NOMO-1 treated with dmso at 0.1 percent for 144 hours (cell line): ENCODE results near the gene SRRM1.
"Not testable (repeated sequence)": the region's sequence is repeated elsewhere in the genome, so short reads cannot be mapped to it uniquely, and the experiment has no call there.

Experiments
- DNase-seq: peaks from one replicate; lab custom pipeline; 2025; ENCODE audit not compliant: unreplicated experiment; lab: John Stamatoyannopoulos, UW

Gene SRRM1

GRCh38 chr1:24641646-24642151 is 1.4 kb upstream of the SRRM1 start:
- DNase-seq = peak; percentile 37

DNA sequence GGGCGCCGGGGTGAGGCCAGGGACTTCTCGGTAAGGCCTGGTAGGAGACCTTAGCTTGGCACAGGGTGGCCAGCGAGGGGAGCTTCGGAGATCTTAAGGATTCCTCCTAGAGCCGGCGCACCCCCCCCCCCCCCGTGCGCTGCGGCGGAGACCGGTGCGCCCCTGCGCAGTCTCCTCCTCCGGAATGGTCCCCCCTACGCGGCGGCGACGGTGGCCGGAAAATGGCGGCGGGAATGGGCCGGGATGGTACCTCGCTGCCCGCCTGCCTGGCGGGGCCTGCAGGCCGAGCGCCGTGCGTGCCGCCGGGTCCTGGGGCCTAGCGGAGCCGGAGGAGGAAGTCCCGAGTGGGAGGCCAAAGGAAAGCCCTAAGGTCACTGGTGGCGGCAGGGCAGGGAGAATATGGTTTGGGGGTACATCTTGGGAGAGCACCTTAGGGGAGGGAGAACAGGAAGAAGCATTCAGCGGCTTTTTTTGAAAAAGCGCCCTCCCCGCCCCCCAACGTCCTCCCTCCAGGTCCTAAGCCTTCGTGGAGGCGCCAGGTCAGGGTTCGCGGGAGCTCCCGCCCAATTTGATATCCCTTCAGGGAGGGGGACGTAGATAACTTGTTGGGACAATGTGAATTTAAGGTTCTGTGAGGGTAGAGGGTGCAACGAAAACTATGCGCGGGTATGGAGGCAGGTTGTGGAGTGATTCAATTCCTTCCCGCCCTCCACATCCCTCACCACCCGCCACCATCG is 429 bp downstream of the SRRM1 start:
- DNase-seq = peak; percentile 32

DNA sequence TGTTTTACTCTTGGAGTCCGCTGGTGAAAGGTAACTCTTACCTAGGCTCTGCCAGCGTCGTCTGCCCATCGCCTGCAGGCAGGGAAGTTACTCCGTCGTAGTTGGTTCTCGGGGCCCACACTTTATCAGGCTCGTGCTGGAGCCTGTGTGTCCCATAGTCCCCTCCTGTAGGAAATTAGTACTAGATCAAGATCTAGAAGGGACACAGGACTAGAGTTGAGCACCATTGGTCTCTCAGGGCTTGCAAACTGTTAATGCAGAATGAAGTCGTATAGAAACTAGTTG is 940 bp downstream of the SRRM1 start:
- DNase-seq = peak; percentile 1

DNA sequence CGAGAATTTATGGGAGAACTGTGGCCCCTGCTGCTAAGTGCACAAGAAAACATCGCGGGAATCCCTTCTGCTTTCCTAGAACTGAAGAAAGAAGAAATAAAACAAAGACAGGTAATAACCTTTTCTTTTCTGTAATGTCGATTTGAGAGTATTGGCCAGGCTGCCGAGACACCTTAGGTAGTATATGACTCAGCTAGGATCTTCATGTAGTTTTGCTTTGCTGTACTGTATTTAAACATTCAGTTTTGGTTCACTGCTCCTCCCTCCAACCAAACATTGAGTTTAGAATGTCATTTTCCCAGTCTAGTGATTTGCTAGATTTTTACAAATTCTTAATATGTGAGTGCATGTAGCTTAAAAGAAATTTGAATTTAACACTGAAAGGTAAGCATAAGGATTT is 5.8 kb downstream of the SRRM1 start:
- DNase-seq = no peak

GRCh38 chr1:24652382-24652781 is 9.3 kb downstream of the SRRM1 start:
- DNase-seq = no peak

- no peak for DNase-seq
Observed at GRCh38 chr1:24654010-24654409, 10.9 kb downstream of the SRRM1 start.

DNA sequence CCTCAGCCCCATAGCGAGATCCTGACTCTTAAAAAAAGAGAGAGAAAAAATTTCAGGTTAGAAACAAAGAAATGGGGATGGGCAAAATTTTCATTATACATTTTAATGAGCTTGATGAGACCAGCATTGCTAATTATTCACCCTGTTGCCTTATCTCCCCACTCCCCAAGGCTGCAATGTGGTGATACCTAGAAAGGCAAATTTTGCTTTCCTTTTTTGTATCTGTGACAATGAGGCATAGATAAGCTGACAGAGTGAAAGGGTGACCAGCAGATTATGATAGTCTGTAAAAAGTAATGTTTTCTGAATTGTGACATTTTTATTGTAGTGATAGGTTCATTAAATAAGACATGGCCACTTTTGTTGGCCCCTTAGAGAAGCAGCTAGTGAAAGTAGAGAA is 12.9 kb downstream of the SRRM1 start:
- no peak for DNase-seq

DNA sequence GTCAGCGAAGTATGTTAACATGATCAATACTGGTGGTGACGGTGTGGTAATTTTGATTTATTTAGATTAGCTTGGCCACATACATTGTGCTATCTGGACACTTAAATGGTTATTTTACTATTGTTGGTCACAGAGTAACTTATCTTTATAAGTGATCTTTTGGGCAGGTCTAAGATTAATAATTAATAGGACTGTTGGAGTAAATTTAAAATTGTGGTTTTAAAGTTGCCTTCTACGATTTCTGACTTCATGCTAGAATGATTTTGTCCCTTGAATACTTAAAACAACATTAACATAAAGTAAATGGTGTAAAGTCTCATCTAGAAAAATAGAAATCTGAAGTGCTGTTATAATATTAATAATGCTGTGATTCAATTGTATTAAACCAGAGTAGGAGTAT is 14.7 kb downstream of the SRRM1 start:
- no peak for DNase-seq

DNA sequence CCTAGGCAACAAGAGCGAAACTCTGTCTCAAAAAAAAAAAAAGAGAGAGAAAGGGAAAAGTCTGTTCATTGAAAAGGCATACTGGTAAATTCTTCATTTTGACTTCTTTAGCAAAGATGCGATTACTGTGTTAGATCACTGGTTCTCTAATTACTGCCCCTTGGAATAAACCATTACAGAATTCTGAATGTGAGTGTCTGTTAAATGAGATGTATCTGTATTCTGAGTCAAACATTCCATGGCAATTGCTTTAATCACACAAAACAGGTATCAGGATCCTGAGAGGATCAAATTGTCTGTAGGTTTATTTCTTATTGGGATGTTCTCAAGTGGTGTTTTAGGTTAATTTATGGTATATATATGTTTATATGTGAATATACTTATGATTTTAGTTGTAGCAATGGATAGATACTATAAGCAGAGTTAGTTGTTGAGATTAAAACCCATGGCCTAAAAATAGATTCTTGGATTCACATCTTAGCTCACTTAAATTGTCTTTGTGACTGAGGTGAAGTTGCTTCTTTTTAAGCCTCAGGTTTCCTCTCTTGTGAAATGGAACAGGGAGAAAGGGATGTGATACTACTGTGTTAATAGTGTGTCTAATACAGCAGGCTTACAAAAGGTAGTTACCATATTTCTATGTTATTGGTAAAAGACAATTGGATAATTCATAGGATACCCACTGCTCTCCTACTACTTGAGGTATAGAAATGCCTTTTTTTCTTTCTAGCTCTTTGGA is 16.2 kb downstream of the SRRM1 start:
- DNase-seq = no peak

DNA sequence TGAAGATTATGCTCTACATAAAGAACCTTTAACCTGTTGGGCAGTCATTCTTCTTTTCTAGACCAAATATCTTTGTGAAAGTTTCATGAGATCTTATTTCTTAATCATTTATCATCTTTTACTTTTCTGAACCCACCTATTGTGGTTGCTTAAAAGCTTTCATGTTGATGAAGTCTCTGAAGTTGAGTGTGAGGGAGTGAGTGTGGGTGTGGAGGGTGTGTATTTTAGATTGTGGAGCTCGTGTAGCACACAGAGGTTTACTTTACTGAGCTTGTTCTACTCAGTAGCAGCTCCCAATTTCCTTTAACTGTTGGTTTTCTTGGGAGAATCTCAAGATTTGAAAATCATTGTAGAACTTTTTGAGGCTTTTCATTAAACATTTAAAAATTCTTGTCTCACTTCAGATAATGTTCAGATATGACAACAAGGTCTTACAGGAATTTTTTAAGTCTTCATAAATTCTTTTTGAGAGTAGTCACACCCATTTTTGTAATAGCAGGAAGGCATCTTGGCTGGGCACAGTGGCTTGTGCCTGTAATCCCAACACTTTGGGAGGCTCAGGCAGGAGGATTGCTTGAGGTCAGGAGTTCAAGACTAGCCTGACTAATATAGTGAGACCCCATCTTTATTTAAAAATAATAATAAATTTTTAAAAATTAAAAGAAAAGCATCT is 17.0 kb downstream of the SRRM1 start:
- DNase-seq = no peak

DNA sequence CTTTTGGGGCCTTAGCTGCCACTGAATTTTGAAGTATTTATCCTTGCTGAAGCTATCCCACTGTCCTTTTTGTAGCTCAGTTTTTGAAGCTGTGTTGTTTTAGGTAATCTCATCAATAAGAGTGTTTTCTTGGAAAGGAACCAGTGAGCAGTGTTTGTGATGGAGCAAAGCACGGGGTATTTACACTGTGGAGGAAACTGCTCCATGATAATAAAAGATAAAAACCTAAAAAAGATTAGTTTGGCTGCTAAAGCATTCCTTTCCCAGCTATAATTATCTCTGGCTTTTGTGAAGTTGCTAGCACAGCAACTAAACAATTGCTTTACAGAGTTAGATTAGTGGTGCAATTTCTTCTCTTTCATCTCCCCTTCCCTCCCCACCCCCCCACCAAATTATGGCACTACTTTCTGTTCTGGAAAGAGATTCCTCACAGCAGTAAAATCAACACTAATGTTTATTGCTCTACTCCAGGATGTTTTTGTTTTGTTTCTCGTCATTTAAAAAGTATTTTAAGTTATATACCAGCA is 21.5 kb downstream of the SRRM1 start:
- no peak for DNase-seq

- no peak for DNase-seq
Observed at GRCh38 chr1:24666794-24667193, 23.7 kb downstream of the SRRM1 start.

DNA sequence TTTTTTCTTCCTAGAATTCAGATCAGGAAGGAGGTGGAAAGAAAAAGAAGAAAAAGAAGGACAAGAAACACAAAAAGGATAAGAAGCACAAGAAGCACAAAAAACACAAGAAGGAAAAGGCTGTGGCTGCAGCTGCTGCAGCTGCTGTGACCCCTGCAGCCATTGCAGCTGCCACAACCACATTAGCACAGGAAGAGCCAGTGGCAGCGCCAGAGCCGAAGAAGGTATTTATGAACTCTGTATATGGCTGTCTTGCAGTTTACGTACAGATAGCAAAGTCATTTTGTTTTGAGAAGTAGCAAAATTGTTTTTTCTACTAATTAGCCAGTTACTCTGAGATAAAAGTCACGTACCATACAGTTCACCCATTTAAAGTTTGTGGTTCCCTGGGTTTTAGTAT is 28.3 kb downstream of the SRRM1 start:
- not testable (repeated sequence) for DNase-seq

DNA sequence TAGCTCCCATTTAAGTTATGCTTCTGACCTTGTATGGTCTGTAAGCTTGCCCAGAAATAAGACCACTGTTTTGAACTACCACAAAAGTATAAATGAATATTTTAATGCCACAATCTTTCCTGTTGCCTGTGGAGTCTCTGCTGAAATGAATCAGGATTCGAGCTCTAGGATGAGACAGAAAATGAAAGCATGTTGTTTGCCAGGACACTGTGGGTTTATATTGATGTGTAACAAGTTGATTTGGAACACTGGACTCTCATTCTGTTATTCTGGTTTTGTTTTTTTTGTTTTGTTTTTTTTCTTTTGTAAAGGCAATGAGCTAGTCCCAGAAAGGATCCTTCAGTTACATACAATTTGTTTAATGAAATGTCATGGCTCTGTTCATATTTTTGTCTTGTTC is 29.6 kb downstream of the SRRM1 start:
- not testable (repeated sequence) for DNase-seq

DNA sequence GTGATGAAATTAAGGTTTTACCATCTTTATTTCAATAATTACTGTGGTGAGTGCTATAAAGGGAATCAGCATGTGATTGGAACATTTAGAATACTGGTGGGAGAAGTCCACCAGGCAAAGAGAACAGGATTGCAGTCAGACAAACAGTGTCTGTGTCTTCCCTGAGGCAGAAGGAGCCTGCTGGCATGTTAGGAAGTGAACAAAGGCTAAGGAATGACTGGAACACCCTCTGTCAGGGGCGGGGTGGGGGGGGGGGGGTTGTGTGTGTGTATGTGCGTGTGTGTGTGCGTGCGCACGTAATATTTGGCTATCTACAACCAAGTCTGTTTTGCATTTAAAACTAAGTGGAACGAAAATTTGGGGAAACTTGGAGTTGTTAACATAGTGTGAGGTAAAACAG is 30.2 kb downstream of the SRRM1 start:
- DNase-seq = no peak

DNA sequence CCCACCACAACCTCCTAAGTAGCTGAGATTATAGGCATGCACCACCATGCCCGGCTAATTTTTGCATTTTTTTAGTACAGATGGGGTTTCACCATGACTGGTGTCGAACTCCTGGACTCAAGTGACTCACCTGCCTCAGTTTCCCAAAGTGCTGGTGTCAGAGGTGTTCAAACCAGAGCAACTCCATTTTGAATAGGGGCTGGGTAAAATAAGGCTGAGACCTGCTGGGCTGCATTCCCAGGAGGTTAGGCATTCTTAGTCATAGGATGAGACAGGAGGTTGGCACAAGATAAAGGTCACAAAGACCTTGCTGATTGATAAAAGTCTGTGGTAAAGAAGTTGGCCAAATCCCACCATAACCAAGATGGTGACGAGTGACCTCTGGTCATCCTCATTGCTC is 35.3 kb downstream of the SRRM1 start:
- not testable (repeated sequence) for DNase-seq

GRCh38 chr1:24679725-24680124 is 36.6 kb downstream of the SRRM1 start:
- DNase-seq = no peak

DNA sequence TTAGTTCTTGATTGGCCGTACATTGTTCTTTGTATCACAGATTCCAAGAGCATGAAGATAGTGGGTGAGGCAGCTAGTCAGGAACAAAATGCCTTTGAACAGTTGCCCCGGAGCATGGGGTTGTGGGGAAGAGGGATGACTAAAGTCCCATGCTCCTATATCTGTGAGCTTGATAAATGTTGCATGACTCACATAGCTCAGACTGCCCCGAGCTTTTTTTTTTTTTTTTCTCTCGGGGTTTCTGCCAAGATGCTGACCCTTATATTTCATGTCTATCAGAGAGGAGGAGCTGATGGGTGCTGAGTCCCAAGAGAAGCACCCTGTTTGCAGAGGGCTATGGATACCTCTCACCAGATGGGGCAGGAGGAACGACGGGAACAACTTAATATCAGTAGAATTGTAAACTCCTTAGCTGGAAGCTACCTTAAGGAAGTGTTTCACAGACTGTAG is 40.6 kb downstream of the SRRM1 start:
- DNase-seq = no peak

DNA sequence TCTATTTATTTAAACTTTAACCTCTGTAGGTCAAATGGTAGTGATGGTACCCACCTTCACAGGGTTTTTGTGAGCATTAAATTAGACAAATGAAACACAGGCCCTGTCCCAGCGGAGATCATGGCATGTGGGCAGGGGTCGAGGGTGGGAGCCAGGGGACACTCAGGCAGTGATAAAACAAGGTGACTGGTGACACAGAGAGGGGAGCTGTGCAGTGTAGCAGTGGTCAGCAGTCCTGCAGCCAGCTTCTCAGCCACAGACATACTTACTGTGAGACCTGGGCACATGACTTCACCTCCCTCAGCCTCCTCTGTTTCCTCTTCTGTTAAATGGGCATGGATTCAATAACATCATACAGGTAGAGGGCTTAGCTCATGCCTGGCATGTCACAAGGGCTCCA is 44.9 kb downstream of the SRRM1 start:
- no peak for DNase-seq

GRCh38 chr1:24688621-24689195 is 45.6 kb downstream of the SRRM1 start:
- peak; percentile 61 for DNase-seq

- DNase-seq = no peak
Observed at GRCh38 chr1:24691051-24691450, 47.9 kb downstream of the SRRM1 start.
